Activated T-cell treated with anti-CD3 and anti-CD28 coated beads, Interleukin-2, amount 50 U/mL, for 24 hours (primary cell): ENCODE data around the gene C17orf50.

ENCODE experiments used
- DNase-seq: peaks from one replicate; pipeline ENCODE4 v3.0.0-alpha.2; 2020
- H3K27ac Mint-ChIP-seq: 2 replicates; pipeline ENCODE4 v1.8.0; 2020; ENCODE audit warnings: mild to moderate bottlenecking, mixed read lengths
- H3K27me3 Mint-ChIP-seq: 2 replicates; pipeline ENCODE4 v1.8.0; 2020; ENCODE audit warnings: mixed read lengths
- H3K36me3 Mint-ChIP-seq: 2 replicates; pipeline ENCODE4 v1.8.0; 2020; ENCODE audit warnings: low read depth, mixed read lengths
- H3K4me1 Mint-ChIP-seq: 2 replicates; pipeline ENCODE4 v1.8.0; 2020; ENCODE audit warnings: low read depth, mixed read lengths
- H3K4me3 Mint-ChIP-seq: 2 replicates; pipeline ENCODE4 v1.8.0; 2020; ENCODE audit warnings: mild to moderate bottlenecking, moderate library complexity, mixed read lengths
- H3K9me3 Mint-ChIP-seq: 2 replicates; pipeline ENCODE4 v1.8.0; 2020; ENCODE audit warnings: mixed read lengths

C17orf50 gene

GRCh38 chr17:35757243-35757642 lies 3.4 kb upstream of the C17orf50 start:
- Mint-ChIP-seq H3K9me3 (no peaks in the 10 kb centered on the region), H3K27ac (no peak overlapping the region), H3K27me3 (peaks cover 11% of the 10 kb centered on the region)

GRCh38 chr17:35761601-35762000 lies 914 bp downstream of the C17orf50 start:
- H3K27ac Mint-ChIP-seq: no peak overlapping the region

More at GRCh38 chr17:35757243-35757642, 3.4 kb upstream of the C17orf50 start:
- H3K36me3 Mint-ChIP-seq: no peaks in the 10 kb centered on the region
- H3K4me3 Mint-ChIP-seq: no peak overlapping the region
- no peaks in the 10 kb centered on the region for H3K4me1 Mint-ChIP-seq
- no peak for DNase-seq

GRCh38 chr17:35763767-35764122 lies 3.1 kb downstream of the C17orf50 start:
- Mint-ChIP-seq H3K4me3 (peak overlapping the region; percentile 58), H3K27me3 (no peaks in the 10 kb centered on the region), H3K27ac (peak overlapping the region; percentile 40), H3K4me1 (peaks cover 12% of the 10 kb centered on the region), H3K9me3 (no peaks in the 10 kb centered on the region), H3K36me3 (no peaks in the 10 kb centered on the region)
- no peak for DNase-seq

More at GRCh38 chr17:35761601-35762000, 914 bp downstream of the C17orf50 start:
- Mint-ChIP-seq H3K27me3 (no peaks in the 10 kb centered on the region), H3K4me3 (no peak overlapping the region), H3K4me1 (peaks cover 12% of the 10 kb centered on the region), H3K9me3 (no peaks in the 10 kb centered on the region), H3K36me3 (no peaks in the 10 kb centered on the region)
- no peak for DNase-seq

- no peaks in the 10 kb centered on the region for H3K36me3 Mint-ChIP-seq
- DNase-seq: peak; percentile 93
- H3K4me1 Mint-ChIP-seq: peaks cover 12% of the 10 kb centered on the region
- peak overlapping the region; percentile 67 for H3K27ac Mint-ChIP-seq
- peak overlapping the region; percentile 83 for H3K4me3 Mint-ChIP-seq
- H3K27me3 Mint-ChIP-seq: no peaks in the 10 kb centered on the region
- H3K9me3 Mint-ChIP-seq: no peaks in the 10 kb centered on the region
These were observed 3.7 kb downstream of the C17orf50 start for GRCh38 chr17:35764123-35764991.

GRCh38 chr17:35765086-35765710 lies 4.5 kb downstream of the C17orf50 start:
- no peak for DNase-seq
- H3K4me3 Mint-ChIP-seq: peak overlapping the region; percentile 83
- peaks cover 12% of the 10 kb centered on the region for H3K4me1 Mint-ChIP-seq
- H3K36me3 Mint-ChIP-seq: no peaks in the 10 kb centered on the region
- no peaks in the 10 kb centered on the region for H3K9me3 Mint-ChIP-seq
- no peaks in the 10 kb centered on the region for H3K27me3 Mint-ChIP-seq
- H3K27ac Mint-ChIP-seq: no peak overlapping the region

GRCh38 chr17:35765756-35766488 lies 5.2 kb downstream of the C17orf50 start:
- H3K9me3 Mint-ChIP-seq: no peaks in the 10 kb centered on the region
- H3K27ac Mint-ChIP-seq: no peak overlapping the region
- H3K36me3 Mint-ChIP-seq: no peaks in the 10 kb centered on the region
- peaks cover 12% of the 10 kb centered on the region for H3K4me1 Mint-ChIP-seq
- no peak overlapping the region for H3K4me3 Mint-ChIP-seq
- H3K27me3 Mint-ChIP-seq: no peaks in the 10 kb centered on the region
- DNase-seq: no peak

GRCh38 chr17:35766489-35766877 lies 5.8 kb downstream of the C17orf50 start:
- no peak for DNase-seq
- no peak overlapping the region for H3K4me3 Mint-ChIP-seq
- H3K9me3 Mint-ChIP-seq: no peaks in the 10 kb centered on the region
- H3K27ac Mint-ChIP-seq: no peak overlapping the region
- no peaks in the 10 kb centered on the region for H3K36me3 Mint-ChIP-seq
- peaks cover 12% of the 10 kb centered on the region for H3K4me1 Mint-ChIP-seq
- H3K27me3 Mint-ChIP-seq: no peaks in the 10 kb centered on the region

GRCh38 chr17:35766903-35767510 lies 6.3 kb downstream of the C17orf50 start:
- Mint-ChIP-seq H3K9me3 (no peaks in the 10 kb centered on the region), H3K36me3 (no peaks in the 10 kb centered on the region), H3K4me1 (peaks cover 12% of the 10 kb centered on the region), H3K4me3 (no peak overlapping the region), H3K27me3 (no peaks in the 10 kb centered on the region), H3K27ac (no peak overlapping the region)
- no peak for DNase-seq

- DNase-seq: no peak
- Mint-ChIP-seq H3K4me1 (peaks cover 12% of the 10 kb centered on the region), H3K27me3 (no peaks in the 10 kb centered on the region), H3K9me3 (no peaks in the 10 kb centered on the region), H3K36me3 (no peaks in the 10 kb centered on the region), H3K4me3 (no peak overlapping the region), H3K27ac (no peak overlapping the region)
These were observed 8.1 kb downstream of the C17orf50 start for GRCh38 chr17:35768797-35769196.

GRCh38 chr17:35769895-35770486 lies 9.3 kb downstream of the C17orf50 start:
- no peak for DNase-seq
- no peak overlapping the region for H3K4me3 Mint-ChIP-seq
- H3K9me3 Mint-ChIP-seq: no peaks in the 10 kb centered on the region
- no peak overlapping the region for H3K27ac Mint-ChIP-seq
- H3K36me3 Mint-ChIP-seq: no peaks in the 10 kb centered on the region
- H3K4me1 Mint-ChIP-seq: peaks cover 2% of the 10 kb centered on the region
- H3K27me3 Mint-ChIP-seq: peaks cover 4% of the 10 kb centered on the region

GRCh38 chr17:35773129-35773528 lies 12.4 kb downstream of the C17orf50 start:
- Mint-ChIP-seq H3K36me3 (no peaks in the 10 kb centered on the region), H3K27me3 (peaks cover 8% of the 10 kb centered on the region), H3K27ac (no peak overlapping the region), H3K9me3 (no peaks in the 10 kb centered on the region), H3K4me3 (no peak overlapping the region), H3K4me1 (no peaks in the 10 kb centered on the region)
- no peak for DNase-seq

GRCh38 chr17:35773679-35774425 lies 13.2 kb downstream of the C17orf50 start:
- H3K4me3 Mint-ChIP-seq: no peak overlapping the region
- DNase-seq: no peak
- H3K27ac Mint-ChIP-seq: no peak overlapping the region
- H3K4me1 Mint-ChIP-seq: no peaks in the 10 kb centered on the region
- H3K27me3 Mint-ChIP-seq: peaks cover 8% of the 10 kb centered on the region
- H3K9me3 Mint-ChIP-seq: no peaks in the 10 kb centered on the region
- no peaks in the 10 kb centered on the region for H3K36me3 Mint-ChIP-seq

- DNase-seq: no peak
- H3K9me3 Mint-ChIP-seq: no peaks in the 10 kb centered on the region
- no peaks in the 10 kb centered on the region for H3K36me3 Mint-ChIP-seq
- H3K27me3 Mint-ChIP-seq: peaks cover 8% of the 10 kb centered on the region
- H3K27ac Mint-ChIP-seq: no peak overlapping the region
- no peaks in the 10 kb centered on the region for H3K4me1 Mint-ChIP-seq
- no peak overlapping the region for H3K4me3 Mint-ChIP-seq
These were observed 13.8 kb downstream of the C17orf50 start for GRCh38 chr17:35774499-35774898.
